Gastroesophageal sphincter (tissue), 3 donors: Measurements from ENCODE around the gene STH.

Experiments
- EP300 ChIP-seq: sonication (generic); formaldehyde crosslinking; IDR thresholded peaks from one replicate; pipeline ENCODE4 v1.6.1; 2017; ENCODE audit warnings: antibody characterized with exemption, mild to moderate bottlenecking
- POLR2A ChIP-seq, 2 donors: fragments of 450-650 bp; IDR thresholded peaks; one replicate each; pipeline ENCODE4 v1.6.1; 2017; ENCODE audit warnings: antibody characterized with exemption in 2 of 2, mild to moderate bottlenecking in 2 of 2, moderate library complexity in 1 of 2
- POLR2AphosphoS5 ChIP-seq: sonication (generic); formaldehyde crosslinking; IDR thresholded peaks from one replicate; pipeline ENCODE4 v1.6.1; 2017; ENCODE audit warnings: antibody characterized with exemption
- TF ChIP-seq, protein P1 (sequence below), 4 experiments: fragments of 200-600 bp in 2 of 4; fragments of 450-650 bp in 2 of 4; sonication (generic) in 1 of 4; IDR thresholded peaks; one replicate each; pipeline ENCODE4 v1.5.1; 2017 to 2019; ENCODE audit warnings: antibody characterized with exemption in 4 of 4, mild to moderate bottlenecking in 2 of 4, moderate library complexity in 2 of 4

DNA sequence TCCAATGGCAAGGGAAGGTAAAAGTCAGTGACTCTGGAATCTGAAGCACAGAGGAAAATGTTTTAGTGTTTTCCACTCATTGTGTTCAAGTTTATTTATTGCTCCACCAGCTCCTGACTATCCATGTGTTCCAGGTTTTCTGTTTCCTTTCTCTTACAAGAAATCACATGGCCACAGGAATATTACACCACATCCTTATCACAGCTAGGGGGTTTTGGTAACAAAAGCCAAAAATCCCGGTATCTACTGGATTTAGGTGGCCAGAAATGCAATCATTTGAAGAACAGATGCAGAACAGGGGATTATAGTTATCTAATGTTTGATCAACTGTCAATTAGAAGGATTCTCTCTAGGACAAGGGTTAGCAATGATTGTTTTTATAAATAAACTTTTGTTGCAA is 47.9 kb downstream of the STH start:
- TF ChIP-seq POLR2AphosphoS5 (no peak), POLR2A (IDR thresholded peaks at IDR 0.05) (no peak), EP300 (no peak)
- TF ChIP-seq, protein P1, sequence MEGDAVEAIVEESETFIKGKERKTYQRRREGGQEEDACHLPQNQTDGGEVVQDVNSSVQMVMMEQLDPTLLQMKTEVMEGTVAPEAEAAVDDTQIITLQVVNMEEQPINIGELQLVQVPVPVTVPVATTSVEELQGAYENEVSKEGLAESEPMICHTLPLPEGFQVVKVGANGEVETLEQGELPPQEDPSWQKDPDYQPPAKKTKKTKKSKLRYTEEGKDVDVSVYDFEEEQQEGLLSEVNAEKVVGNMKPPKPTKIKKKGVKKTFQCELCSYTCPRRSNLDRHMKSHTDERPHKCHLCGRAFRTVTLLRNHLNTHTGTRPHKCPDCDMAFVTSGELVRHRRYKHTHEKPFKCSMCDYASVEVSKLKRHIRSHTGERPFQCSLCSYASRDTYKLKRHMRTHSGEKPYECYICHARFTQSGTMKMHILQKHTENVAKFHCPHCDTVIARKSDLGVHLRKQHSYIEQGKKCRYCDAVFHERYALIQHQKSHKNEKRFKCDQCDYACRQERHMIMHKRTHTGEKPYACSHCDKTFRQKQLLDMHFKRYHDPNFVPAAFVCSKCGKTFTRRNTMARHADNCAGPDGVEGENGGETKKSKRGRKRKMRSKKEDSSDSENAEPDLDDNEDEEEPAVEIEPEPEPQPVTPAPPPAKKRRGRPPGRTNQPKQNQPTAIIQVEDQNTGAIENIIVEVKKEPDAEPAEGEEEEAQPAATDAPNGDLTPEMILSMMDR (IDR thresholded peaks at IDR 0.05) = peak in 1 of 4 experiments; percentile 12
